ENCODE data around the gene TBC1D16.

TBC1D16 gene

GRCh38 chr17:80008848-80009247 lies 26.8 kb downstream of the TBC1D16 start:
- DNase-seq (ENCODE audit: low read depth), result no peak
- TF ChIP-seq, protein P1, sequence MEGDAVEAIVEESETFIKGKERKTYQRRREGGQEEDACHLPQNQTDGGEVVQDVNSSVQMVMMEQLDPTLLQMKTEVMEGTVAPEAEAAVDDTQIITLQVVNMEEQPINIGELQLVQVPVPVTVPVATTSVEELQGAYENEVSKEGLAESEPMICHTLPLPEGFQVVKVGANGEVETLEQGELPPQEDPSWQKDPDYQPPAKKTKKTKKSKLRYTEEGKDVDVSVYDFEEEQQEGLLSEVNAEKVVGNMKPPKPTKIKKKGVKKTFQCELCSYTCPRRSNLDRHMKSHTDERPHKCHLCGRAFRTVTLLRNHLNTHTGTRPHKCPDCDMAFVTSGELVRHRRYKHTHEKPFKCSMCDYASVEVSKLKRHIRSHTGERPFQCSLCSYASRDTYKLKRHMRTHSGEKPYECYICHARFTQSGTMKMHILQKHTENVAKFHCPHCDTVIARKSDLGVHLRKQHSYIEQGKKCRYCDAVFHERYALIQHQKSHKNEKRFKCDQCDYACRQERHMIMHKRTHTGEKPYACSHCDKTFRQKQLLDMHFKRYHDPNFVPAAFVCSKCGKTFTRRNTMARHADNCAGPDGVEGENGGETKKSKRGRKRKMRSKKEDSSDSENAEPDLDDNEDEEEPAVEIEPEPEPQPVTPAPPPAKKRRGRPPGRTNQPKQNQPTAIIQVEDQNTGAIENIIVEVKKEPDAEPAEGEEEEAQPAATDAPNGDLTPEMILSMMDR (IDR thresholded peaks at IDR 0.05; ENCODE audit: insufficient read depth, low read depth, low read length, missing control alignments), result no peak
- H3K4me3 ChIP-seq (ENCODE audit: low read depth, low read length), result no peak overlapping the region

DNA sequence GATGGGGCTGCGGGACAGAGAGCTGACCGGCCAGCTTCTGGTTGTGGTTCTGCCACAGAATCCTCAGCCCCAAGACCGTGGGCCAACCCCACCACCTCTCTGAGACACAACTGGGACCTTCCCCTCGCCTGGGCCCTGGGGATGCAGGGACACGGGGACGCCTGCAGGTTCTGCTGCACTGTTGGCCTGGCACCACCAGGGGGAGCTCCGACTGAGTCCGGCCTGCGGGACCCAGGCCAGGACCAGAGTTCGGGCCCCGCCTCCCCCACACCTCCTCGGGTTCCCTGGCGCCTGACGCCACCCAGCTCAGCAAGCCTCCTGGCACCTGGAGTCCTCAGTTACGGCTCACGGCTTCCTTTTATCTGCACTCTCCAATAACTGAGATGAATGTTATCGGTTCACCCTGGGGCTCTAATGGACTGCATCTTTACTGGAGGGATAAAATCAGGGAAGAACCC lies 27.3 kb downstream of the TBC1D16 start:
- H3K4me3 ChIP-seq (ENCODE audit: low read depth, low read length), result no peak overlapping the region
- TF ChIP-seq, protein P1 (IDR thresholded peaks at IDR 0.05; ENCODE audit: insufficient read depth, low read depth, low read length, missing control alignments), result peak; percentile 92
- peak; percentile 67 for DNase-seq (ENCODE audit: low read depth)

GRCh38 chr17:80007939-80008338 lies 27.7 kb downstream of the TBC1D16 start:
- no peak overlapping the region for H3K4me3 ChIP-seq (ENCODE audit: low read depth, low read length)
- no peak for DNase-seq (ENCODE audit: low read depth)
- TF ChIP-seq, protein P1 (IDR thresholded peaks at IDR 0.05; ENCODE audit: insufficient read depth, low read depth, low read length, missing control alignments), result no peak

DNA sequence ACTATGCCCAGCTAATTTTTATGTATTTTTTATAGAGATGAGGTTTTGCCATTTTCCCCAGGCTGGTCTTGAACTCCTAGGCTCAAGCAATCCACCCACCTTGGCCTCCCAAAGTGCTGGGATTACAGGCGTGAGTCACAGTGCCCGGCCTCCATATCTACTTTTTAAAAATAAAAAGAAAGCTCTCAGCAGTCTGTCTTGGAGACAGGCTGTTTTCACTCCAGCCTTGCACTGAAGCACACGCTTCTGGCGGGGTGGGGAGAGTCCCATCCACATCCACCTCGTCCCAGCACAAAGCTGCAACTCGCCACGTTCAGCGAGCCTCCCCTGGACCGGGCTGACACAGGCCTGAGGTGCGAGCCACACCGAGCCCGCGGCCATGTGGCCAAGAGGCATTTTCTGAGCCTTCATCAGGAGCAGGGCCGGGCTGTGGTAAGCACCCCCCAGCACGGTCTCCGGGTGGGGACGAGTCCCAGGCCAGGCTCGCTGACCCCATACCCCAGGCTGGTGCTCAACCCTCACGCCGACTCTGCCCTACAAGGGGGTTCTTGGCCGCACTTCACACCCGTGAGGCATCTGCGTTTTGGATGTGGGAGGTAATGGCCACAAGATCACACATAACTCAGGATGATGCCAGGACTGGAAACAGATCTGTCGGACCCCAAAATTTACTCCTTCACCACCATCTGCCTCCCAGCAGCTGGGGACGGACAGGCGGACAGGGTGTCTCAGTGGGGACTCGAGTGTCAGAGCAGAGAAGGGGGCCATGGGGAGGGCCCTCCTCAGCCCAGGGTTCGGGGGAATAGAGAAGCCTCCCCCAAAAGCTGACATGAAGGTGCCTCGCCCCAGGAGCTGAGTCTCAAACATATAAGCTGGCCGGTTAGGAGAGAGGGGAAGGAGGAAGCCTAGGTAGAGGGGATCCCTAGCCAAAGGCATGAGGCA lies 28.6 kb downstream of the TBC1D16 start:
- no peak overlapping the region for H3K4me3 ChIP-seq (ENCODE audit: low read depth, low read length)
- TF ChIP-seq, protein P1 (IDR thresholded peaks at IDR 0.05; ENCODE audit: insufficient read depth, low read depth, low read length, missing control alignments), result no peak
- DNase-seq (ENCODE audit: low read depth), result no peak

GRCh38 chr17:80006339-80006720 lies 29.3 kb downstream of the TBC1D16 start:
- no peak overlapping the region for H3K4me3 ChIP-seq (ENCODE audit: low read depth, low read length)
- TF ChIP-seq, protein P1 (IDR thresholded peaks at IDR 0.05; ENCODE audit: insufficient read depth, low read depth, low read length, missing control alignments), result no peak
- no peak for DNase-seq (ENCODE audit: low read depth)

DNA sequence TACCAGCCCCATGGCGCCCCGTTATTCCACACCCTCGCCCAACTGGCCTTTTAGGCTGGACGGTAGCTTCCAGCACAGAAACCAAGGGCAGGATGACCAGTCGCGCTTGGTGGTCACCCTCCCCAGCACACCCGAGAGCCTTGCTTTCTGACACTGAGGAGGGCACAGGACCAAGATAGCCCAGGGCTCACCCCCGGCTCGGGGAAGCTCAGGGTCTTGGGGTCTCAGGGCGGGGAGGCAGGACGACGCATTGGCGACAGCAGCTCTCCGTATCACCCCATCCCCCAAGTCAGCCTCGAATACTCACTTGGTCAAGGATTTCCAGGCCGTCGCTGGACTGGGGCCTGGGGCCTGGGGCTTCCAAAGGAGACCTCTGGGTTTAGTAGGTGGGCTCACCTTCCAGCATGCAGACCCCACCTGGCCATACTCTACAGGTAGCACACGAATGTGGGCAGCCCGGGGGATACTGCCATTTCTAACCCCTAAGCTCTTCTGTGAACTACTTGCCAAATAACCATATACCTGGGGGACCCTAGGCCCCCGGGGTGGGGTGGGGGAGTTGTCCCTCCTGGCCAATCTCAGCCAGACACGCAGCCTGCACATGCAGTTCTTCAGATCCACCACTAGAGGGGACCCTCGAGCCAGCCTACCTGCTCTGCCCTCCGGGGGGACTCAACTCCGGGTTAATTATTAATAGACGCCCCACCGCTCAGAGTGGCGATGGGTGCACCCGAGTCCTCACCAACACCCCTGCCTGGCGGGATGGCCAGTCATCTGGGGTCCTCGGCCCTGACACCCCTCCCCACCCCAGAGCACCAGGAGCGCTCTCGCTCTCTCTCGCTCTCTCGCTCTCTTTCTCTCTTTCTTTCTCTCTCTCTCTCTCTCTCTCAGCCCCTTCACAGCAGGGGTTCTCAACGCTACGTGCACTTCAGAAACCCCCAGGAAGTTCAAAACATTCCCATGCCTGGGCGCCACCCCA lies 30.0 kb downstream of the TBC1D16 start:
- H3K4me3 ChIP-seq (ENCODE audit: low read depth, low read length), result no peak overlapping the region
- TF ChIP-seq, protein P1 (IDR thresholded peaks at IDR 0.05; ENCODE audit: insufficient read depth, low read depth, low read length, missing control alignments), result peak; percentile 95
- peak; percentile 56 for DNase-seq (ENCODE audit: low read depth)
